Karpas-422 (cell line): ENCODE data around the gene BHLHA15. TPM values are rescaled to one million over a fixed set of nuclear protein-coding genes. Genes with fewer than 3 reads are reported as not detected.
"Not testable (repeated sequence)": the region's sequence is repeated elsewhere in the genome, so short reads cannot be mapped to it uniquely, and the experiment has no call there.

Experiments used
- DNase-seq: peaks from one replicate; pipeline ENCODE4 v3.0.0-alpha.2; 2015
- H2AFZ ChIP-seq: fragments of 200-600 bp; sonication (generic); 2 replicates; pipeline ENCODE4 v1.6.1; 2014; ENCODE audit warnings: antibody characterized with exemption, low read length, mixed read lengths
- H3K27ac ChIP-seq: fragments of 200-600 bp; sonication (generic); 2 replicates; pipeline ENCODE4 v1.5.1; 2014; ENCODE audit warnings: mild to moderate bottlenecking, low read length, moderate library complexity
- H3K27me3 ChIP-seq: fragments of 200-600 bp; sonication (generic); 2 replicates; pipeline ENCODE4 v1.6.1; 2014; ENCODE audit warnings: low read length, mixed read lengths
- H3K36me3 ChIP-seq: fragments of 200-600 bp; sonication (generic); 2 replicates; pipeline ENCODE4 v1.6.1; 2014; ENCODE audit warnings: low read length, mixed read lengths; ENCODE audit not compliant: insufficient read depth
- H3K4me1 ChIP-seq: fragments of 200-600 bp; sonication (generic); 2 replicates; pipeline ENCODE4 v1.6.1; 2014; ENCODE audit warnings: mild to moderate bottlenecking, low read length, mixed read lengths
- H3K4me2 ChIP-seq: fragments of 200-600 bp; sonication (generic); 2 replicates; pipeline ENCODE4 v1.6.1; 2014; ENCODE audit warnings: low read length, low read depth, mild to moderate bottlenecking; ENCODE audit not compliant: poor library complexity, severe bottlenecking
- H3K4me3 ChIP-seq: fragments of 200-600 bp; sonication (generic); 2 replicates; pipeline ENCODE4 v1.5.1; 2014; ENCODE audit warnings: mild to moderate bottlenecking, antibody characterized with exemption, low read length, mixed read lengths
- H3K79me2 ChIP-seq: fragments of 200-600 bp; sonication (generic); 2 replicates; pipeline ENCODE4 v1.6.1; 2014; ENCODE audit warnings: mild to moderate bottlenecking, low read length, mixed read lengths
- H3K9ac ChIP-seq: fragments of 200-600 bp; sonication (generic); 2 replicates; pipeline ENCODE4 v1.6.0; 2014; ENCODE audit warnings: low read length
- H3K9me2 ChIP-seq: fragments of 200-600 bp; sonication (generic), shearing (Covaris generic); replicated peaks from 2 replicates; pipeline ENCODE4 v1.6.0; 2014; ENCODE audit warnings: mild to moderate bottlenecking, low read length, moderate library complexity; ENCODE audit not compliant: insufficient read depth
- H3K9me3 ChIP-seq: fragments of 300-700, 200-600 bp; sonication (generic); 2 replicates; pipeline ENCODE4 v1.6.1; 2014; ENCODE audit warnings: low read length, mixed read lengths
- H4K20me1 ChIP-seq: fragments of 200-600 bp; sonication (generic); 2 replicates; pipeline ENCODE4 v1.6.1; 2014; ENCODE audit warnings: mild to moderate bottlenecking, antibody characterized with exemption, low read length, low read depth; ENCODE audit not compliant: insufficient read depth
- total RNA-seq: library from RNA; depleted of rRNA; stranded (reverse); fragments of >200 nt; shearing (Covaris generic); gene quantifications from 2 replicates; pipeline ENCODE4 v1.2.3, GENCODE V29; 2014; ENCODE audit warnings: low replicate concordance

The BHLHA15 gene
- total RNA-seq, 1 experiment from 2014 or later = not detected

GRCh38 chr7:98216941-98217622, 5.8 kb downstream of the BHLHA15 start:
- Histone ChIP-seq H2AFZ (no peak overlapping the region), H3K36me3 (no peaks in the 10 kb centered on the region), H3K4me2 (no peak overlapping the region), H3K9me2 (no peaks in the 10 kb centered on the region), H3K9ac (no peak overlapping the region), H3K27ac (no peak overlapping the region), H3K79me2 (no peaks in the 10 kb centered on the region), H3K4me1 (peaks cover 27% of the 10 kb centered on the region), H4K20me1 (peaks cover 37% of the 10 kb centered on the region; the same call in 1 of the 2 replicates), H3K27me3 (no peaks in the 10 kb centered on the region), H3K9me3 (no peaks in the 10 kb centered on the region), H3K4me3 (no peak overlapping the region)
- DNase-seq = no peak

DNA sequence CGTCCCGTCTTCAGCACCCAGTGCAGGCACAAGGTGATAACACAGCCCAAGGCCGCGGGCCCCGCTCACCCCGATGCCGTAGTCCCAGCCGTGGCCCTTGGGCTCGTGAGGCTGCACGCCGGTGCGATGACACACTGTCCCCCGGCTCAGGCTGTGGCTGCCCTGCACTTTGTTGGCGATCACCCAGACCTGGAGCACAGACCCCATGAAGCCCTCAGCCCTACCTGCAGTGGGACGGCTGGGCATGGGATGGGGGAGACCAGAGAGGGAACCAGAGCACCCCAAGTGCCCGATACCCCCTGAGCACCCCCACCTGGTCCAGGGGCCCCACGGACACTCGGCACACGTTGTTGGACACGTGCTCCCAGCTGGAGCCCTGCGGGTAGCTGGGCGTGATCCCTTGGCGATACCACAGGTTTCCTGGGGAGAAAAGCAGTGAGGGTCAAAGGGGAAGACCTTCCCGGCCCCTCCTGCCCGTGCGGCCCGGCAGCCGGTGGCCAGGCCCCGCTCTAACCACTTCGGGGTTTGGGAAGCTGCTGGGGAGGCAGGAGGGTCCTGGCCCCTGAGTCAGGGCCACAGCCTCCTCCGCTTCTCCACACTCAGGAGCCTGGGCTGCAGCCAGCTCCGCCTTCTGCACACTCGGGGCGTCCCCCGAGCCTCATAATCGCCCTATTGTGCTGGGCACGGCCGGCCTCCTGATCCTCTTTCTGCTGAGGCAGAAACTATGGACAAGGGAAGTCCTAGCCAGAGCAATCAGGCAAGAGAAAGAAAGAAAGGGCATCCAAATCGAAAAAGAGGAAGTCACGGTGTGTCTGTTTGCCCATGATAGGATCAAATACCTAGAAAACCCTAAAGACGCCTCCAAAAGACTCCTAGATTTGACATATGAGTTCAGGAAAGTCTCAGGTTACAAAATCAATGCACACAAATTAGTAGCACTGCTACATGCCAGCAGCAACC, 6.7 kb downstream of the BHLHA15 start:
- Histone ChIP-seq H3K4me1 (peaks cover 27% of the 10 kb centered on the region), H3K9me3 (no peaks in the 10 kb centered on the region), H4K20me1 (peaks cover 39% of the 10 kb centered on the region; the same call in 1 of the 2 replicates), H3K9me2 (no peaks in the 10 kb centered on the region), H3K9ac (no peak overlapping the region), H3K4me3 (no peak overlapping the region), H3K4me2 (no peak overlapping the region), H3K36me3 (no peaks in the 10 kb centered on the region), H2AFZ (no peak overlapping the region), H3K79me2 (no peaks in the 10 kb centered on the region), H3K27ac (no peak overlapping the region), H3K27me3 (no peaks in the 10 kb centered on the region)
- peak; percentile 73 for DNase-seq

GRCh38 chr7:98219382-98219781, 8.1 kb downstream of the BHLHA15 start:
- H4K20me1 ChIP-seq = peaks cover 30% of the 10 kb centered on the region; the same call in 1 of the 2 replicates
- not testable (repeated sequence) for DNase-seq, H3K4me2 ChIP-seq, H3K27me3 ChIP-seq, H3K79me2 ChIP-seq, H3K9me2 ChIP-seq, H3K9ac ChIP-seq, H3K9me3 ChIP-seq, H3K36me3 ChIP-seq, H3K4me3 ChIP-seq, H2AFZ ChIP-seq, H3K27ac ChIP-seq
- peaks cover 27% of the 10 kb centered on the region for H3K4me1 ChIP-seq

DNA sequence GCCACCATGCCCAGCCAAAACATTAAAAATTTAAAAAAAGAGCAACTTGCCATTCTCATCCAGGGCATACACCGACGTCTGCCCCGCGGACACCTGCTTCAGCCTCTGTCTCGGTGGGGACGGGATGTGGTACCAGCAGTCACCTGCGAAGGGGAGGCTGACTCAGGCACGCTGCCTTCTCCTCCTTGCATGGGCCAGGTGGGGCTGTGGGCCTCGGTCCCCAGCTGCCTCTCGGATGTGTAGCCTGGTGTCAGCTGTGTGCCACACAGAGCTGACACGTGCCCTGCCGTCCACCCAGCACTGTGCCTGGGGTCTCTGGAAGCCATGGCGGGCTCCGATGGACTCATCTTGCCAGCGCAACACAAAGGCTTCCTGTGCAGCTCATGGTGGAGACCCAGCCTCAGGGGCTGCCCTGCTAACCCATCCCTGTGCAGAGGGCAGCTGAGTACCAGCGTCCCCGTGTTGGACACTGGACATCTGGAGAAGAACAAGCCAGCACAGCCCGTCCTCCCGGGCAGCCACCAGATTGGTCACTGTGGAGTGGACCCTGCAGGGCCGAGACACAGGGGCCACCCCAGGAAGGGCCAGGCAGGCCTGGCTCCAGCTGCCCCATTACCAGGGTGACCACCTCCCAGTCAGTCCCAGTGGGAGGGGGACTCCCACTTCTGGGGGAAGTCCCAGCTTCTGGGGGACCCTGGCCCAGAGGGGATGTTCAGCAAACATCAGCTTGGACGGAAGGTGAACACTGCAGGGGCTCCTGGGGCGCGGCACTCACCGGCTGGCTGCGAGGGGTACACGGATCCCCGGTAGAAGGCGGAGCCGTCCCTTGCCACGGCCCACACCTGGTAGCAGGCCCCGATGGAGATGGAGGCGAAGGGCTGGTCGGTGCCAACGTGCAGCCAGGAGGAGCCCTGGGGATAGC, 10.6 kb downstream of the BHLHA15 start:
- Histone ChIP-seq H4K20me1 (peaks cover 24% of the 10 kb centered on the region; the same call in 1 of the 2 replicates), H3K4me2 (no peak overlapping the region), H3K9ac (no peak overlapping the region), H3K36me3 (no peaks in the 10 kb centered on the region), H3K27ac (no peak overlapping the region), H3K79me2 (no peaks in the 10 kb centered on the region), H3K9me3 (no peaks in the 10 kb centered on the region), H3K4me1 (peaks cover 27% of the 10 kb centered on the region), H3K4me3 (no peak overlapping the region), H3K9me2 (no peaks in the 10 kb centered on the region), H2AFZ (no peak overlapping the region), H3K27me3 (no peaks in the 10 kb centered on the region)
- DNase-seq = no peak

GRCh38 chr7:98222533-98223195, 11.4 kb downstream of the BHLHA15 start:
- H3K79me2 ChIP-seq = no peaks in the 10 kb centered on the region
- no peaks in the 10 kb centered on the region for H3K9me3 ChIP-seq
- H3K9ac ChIP-seq = no peak overlapping the region
- no peaks in the 10 kb centered on the region for H3K27me3 ChIP-seq
- H4K20me1 ChIP-seq = peaks cover 19% of the 10 kb centered on the region; the same call in 1 of the 2 replicates
- H2AFZ ChIP-seq = no peak overlapping the region
- no peak overlapping the region for H3K4me2 ChIP-seq
- no peak for DNase-seq
- H3K27ac ChIP-seq = no peak overlapping the region
- H3K4me1 ChIP-seq = peaks cover 25% of the 10 kb centered on the region
- no peaks in the 10 kb centered on the region for H3K9me2 ChIP-seq
- H3K36me3 ChIP-seq = no peaks in the 10 kb centered on the region
- H3K4me3 ChIP-seq = no peak overlapping the region

DNA sequence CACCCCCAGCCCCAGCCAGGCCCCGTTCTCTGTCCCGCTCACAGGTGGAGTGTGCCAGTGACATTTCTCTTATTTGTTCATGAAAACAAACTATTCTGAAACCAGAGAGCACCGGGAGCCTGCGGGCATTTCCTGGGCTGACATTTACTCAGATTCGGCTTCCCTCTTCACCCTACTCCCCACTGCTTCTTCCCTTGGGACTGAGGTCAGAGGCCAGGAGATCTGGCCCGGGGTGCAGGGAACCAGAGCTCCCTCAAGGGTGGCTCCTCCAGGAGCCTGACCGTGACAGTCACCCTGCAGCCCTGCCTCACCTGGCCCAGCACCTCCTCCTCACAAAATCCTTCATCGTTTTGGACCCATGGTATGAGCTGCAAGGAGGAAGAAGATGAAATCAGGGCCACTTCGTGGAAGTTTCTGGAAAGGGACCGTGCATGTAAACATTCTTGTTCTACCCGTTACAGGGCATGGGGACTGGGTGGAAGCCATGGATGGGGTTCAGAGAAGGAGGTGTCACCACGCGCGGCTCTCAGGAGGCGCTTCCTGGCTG, 12.2 kb downstream of the BHLHA15 start:
- Histone ChIP-seq H3K9ac (no peak overlapping the region), H3K27ac (no peak overlapping the region), H3K4me2 (no peak overlapping the region), H2AFZ (no peak overlapping the region), H3K79me2 (no peaks in the 10 kb centered on the region), H3K9me2 (no peaks in the 10 kb centered on the region), H3K9me3 (no peaks in the 10 kb centered on the region), H3K4me3 (no peak overlapping the region), H3K4me1 (peaks cover 18% of the 10 kb centered on the region), H3K27me3 (no peaks in the 10 kb centered on the region), H4K20me1 (peaks cover 14% of the 10 kb centered on the region; the same call in 1 of the 2 replicates), H3K36me3 (no peaks in the 10 kb centered on the region)
- DNase-seq = no peak

GRCh38 chr7:98223898-98224700, 12.9 kb downstream of the BHLHA15 start:
- Histone ChIP-seq H3K9ac (no peak overlapping the region), H3K79me2 (no peaks in the 10 kb centered on the region), H3K27me3 (no peaks in the 10 kb centered on the region), H3K36me3 (no peaks in the 10 kb centered on the region), H3K9me2 (no peaks in the 10 kb centered on the region), H3K4me3 (no peak overlapping the region), H3K4me1 (peaks cover 11% of the 10 kb centered on the region), H2AFZ (no peak overlapping the region), H3K9me3 (no peaks in the 10 kb centered on the region), H3K27ac (no peak overlapping the region), H4K20me1 (peaks cover 11% of the 10 kb centered on the region; the same call in 1 of the 2 replicates), H3K4me2 (no peak overlapping the region)
- DNase-seq = no peak
